HG03442 (cell line): Measurements from ENCODE around the gene GOT1.

Experiments used
- ATAC-seq: cut with Tn5 transposase; IDR thresholded peaks from one replicate; pipeline ENCODE4 v1.9.1; 2021; ENCODE audit warnings: mild to moderate bottlenecking, moderate library complexity; ENCODE audit not compliant: unreplicated experiment

The GOT1 gene

GRCh38 chr10:99365311-99365710 is 65.1 kb downstream of the GOT1 start:
- ATAC-seq = no peak

- no peak for ATAC-seq
These were observed 66.3 kb downstream of the GOT1 start for GRCh38 chr10:99364125-99364524.

GRCh38 chr10:99360934-99361333 is 69.5 kb downstream of the GOT1 start:
- no peak for ATAC-seq

- ATAC-seq = no peak
These were observed 72.3 kb downstream of the GOT1 start for GRCh38 chr10:99358101-99358500.

- no peak for ATAC-seq
These were observed 72.7 kb downstream of the GOT1 start for GRCh38 chr10:99357691-99358090.

- no peak for ATAC-seq
These were observed 77.2 kb downstream of the GOT1 start for GRCh38 chr10:99353182-99353581.

- ATAC-seq = no peak
These were observed 82.8 kb downstream of the GOT1 start for GRCh38 chr10:99347672-99348071.
